NCI-H1436 (cell line): Measurements from ENCODE around the gene LONRF2.

Experiments used
- DNase-seq: peaks from one replicate; lab custom pipeline; 2025; lab: John Stamatoyannopoulos, UW

The LONRF2 gene

DNA sequence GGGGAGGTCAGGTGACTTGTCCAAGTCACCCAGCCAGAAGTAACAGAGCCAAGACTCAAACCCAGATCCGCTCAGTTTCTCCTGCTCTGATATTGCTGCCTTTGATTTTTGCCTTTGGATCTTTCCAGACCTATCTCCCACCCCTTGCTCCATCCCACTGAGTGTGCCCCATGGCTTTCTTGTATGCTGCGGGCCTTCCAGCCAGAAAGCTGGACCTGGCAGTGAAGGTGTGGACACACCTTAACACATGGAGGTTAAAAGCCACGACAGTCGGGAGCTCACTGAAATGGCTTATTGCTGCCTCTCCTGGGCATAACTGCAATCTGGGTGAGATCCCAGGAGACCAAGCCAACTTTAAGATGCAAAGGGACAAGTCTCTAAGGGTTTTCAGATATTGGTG is 86.7 kb downstream of the LONRF2 start:
- no peak for DNase-seq

DNA sequence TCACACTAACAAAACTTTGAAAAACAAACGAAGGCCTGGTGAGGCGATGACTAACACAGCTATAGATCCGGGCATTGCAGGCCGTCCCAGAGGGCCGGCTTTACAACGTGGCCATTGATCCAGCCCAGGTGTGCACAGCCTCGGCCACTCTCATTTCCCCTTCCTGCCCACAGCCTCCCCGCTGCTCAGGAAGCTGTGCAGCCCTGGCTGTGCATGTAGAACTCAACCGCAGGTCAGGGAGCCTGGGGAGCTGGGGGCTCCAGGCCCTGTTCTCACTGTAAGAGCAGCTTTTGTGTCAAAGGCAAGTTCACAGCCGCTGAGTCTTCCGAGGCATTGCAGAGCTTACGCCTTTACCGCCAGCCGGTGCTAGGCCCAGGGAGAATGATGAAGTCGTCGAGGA is 87.2 kb downstream of the LONRF2 start:
- DNase-seq, result no peak

- DNase-seq, result no peak
Measured at GRCh38 chr2:100234141-100234540, 88.2 kb downstream of the LONRF2 start.

DNA sequence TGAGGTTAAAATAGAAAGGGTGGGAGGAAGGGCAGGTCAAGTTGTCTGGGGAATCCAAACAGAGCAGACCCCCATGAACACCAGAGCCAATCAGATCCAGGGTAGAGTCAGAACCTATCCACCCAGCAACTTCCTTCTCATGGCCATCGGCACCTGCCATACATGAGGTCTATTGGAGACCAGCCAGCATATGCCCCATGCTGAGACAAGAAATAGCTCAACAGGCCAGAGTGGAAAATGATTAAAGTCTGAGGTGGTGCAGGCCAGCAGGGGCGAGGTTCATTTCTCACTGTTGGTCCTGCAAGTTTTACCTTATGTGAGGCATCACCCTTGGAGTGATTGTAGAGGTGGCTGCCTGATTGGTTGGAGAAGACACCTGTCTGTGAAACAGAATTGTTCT is 89.2 kb downstream of the LONRF2 start:
- no peak for DNase-seq

- no peak for DNase-seq
Measured at GRCh38 chr2:100230754-100231153, 91.5 kb downstream of the LONRF2 start.

DNA sequence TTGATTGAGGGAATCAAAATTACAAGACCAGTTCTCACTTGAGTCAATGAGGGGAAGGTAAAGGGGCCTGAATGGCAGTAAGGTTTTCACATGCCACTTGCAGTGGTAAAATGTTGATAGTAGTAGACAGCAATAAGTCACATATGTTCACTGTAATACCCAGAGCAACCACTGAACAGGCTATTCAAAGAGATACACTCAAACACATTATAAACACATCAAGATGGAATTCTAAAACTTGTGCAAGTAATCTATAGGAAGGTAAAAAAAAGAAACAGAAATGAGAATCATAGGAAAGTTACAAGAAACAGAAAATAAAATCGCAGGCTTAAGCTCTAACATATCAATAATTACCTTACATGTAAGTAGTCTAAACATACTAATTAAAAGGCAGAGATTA is 93.3 kb downstream of the LONRF2 start:
- DNase-seq, result no peak

- no peak for DNase-seq
Measured at GRCh38 chr2:100228415-100228814, 93.9 kb downstream of the LONRF2 start.

- no peak for DNase-seq
Measured at GRCh38 chr2:100224988-100225710, 97.2 kb downstream of the LONRF2 start.

DNA sequence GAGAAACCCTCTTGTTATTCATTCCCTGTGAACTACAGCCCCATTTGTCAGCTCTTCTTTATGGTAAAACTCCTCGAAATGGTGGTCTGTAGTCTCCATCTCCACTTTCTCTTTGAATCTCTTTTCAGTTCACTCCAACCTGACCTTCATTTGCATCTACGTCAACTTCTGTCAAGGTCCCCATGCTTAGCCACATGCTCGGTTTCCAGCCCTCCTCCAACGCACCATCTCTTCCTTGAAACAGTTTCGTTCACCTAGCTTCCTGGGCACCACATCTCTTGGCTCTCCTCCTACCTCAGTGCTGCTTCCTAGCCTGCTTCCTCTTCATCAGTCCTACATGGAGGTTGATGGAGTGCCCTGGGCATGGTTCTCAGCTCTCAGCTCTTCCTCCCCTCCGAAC is 98.8 kb downstream of the LONRF2 start:
- DNase-seq, result no peak
